ENCODE results near the gene IGFBP6.
"Not testable (repeated sequence)": the region's sequence is repeated elsewhere in the genome, so short reads cannot be mapped to it uniquely, and the experiment has no call there.

IGFBP6 gene

GRCh38 chr12:53098354-53098981 is 1.0 kb downstream of the IGFBP6 start:
- peak; percentile 23 for DNase-seq

- DNase-seq: peak; percentile 85
Measured at GRCh38 chr12:53099071-53099882, 1.8 kb downstream of the IGFBP6 start.

GRCh38 chr12:53100466-53101151 is 3.1 kb downstream of the IGFBP6 start:
- no peak for DNase-seq

- DNase-seq: no peak
Measured at GRCh38 chr12:53101266-53101665, 3.8 kb downstream of the IGFBP6 start.

DNA sequence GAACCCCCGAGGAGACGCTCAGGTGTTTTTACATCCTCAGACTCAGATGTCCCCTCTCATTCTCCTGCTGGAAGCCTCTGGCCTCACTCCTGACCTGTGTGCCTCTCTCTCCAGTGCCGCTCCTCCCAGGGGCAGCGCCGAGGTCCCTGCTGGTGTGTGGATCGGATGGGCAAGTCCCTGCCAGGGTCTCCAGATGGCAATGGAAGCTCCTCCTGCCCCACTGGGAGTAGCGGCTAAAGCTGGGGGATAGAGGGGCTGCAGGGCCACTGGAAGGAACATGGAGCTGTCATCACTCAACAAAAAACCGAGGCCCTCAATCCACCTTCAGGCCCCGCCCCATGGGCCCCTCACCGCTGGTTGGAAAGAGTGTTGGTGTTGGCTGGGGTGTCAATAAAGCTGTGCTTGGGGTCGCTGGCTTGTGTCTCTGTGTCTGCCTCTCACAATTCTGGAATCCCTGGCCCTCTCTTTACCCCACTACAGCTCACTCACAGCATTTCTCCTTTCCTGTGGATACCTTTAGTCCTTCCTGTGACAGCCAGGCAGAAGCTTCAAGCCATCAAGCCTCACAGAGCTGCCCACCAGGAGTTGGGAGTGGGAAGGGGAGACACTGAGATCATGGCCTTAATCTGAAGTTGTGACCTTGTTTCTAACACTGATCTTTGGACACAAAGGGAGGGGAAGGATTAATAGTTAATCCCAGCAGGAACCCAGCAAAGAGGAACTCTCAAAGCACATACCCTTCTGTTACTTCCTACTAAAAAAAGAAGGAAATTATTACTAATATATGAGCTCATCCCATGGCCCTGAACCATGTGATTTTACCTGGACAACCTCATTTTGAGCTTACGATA is 4.7 kb downstream of the IGFBP6 start:
- DNase-seq: no peak

- DNase-seq: peak; percentile 34
Measured at GRCh38 chr12:53102883-53103807, 5.7 kb downstream of the IGFBP6 start, which contains the start of gene SOAT2. Gene SOAT2, plus strand, starts transcription at chr12:53103486. Its CDS starts 92 bp downstream, at chr12:53103578.

- DNase-seq: no peak
Measured at GRCh38 chr12:53103860-53104305, 6.4 kb downstream of the IGFBP6 start.

- no peak for DNase-seq
Measured at GRCh38 chr12:53105256-53105655, 7.8 kb downstream of the IGFBP6 start.

DNA sequence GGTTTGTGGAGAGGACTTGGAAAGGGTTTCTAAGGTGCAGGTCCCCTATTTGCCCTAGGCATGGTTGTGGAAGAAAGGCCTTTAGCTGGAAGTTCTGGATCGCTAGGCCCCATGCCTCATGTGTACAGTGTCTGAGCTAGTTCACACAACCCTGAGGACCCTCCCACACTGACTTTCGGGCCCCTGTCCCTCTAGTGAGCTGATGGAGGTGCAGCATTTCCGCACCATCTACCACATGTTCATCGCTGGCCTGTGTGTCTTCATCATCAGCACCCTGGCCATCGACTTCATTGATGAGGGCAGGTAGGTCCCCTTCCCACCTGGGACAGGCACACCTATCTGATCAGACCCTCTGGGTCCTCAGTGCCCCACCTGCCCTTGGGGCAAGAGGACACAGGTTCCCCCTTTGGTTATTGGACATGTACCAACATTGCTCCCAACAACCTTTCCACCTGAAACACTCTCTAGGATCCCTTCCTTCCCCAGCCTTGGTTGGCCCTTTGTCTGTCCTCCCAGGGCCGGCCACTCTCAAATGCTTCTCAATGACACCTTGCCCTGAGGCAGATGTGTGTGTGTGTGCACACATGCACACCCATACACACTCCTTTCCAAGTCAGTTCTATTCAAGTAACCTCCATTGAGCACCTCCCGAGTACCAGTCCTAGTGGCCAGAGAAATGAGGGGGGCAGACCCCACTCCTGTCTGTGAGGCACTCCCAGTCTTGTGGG is 8.4 kb downstream of the IGFBP6 start:
- DNase-seq: no peak

- no peak for DNase-seq
Measured at GRCh38 chr12:53107122-53107521, 9.7 kb downstream of the IGFBP6 start.

DNA sequence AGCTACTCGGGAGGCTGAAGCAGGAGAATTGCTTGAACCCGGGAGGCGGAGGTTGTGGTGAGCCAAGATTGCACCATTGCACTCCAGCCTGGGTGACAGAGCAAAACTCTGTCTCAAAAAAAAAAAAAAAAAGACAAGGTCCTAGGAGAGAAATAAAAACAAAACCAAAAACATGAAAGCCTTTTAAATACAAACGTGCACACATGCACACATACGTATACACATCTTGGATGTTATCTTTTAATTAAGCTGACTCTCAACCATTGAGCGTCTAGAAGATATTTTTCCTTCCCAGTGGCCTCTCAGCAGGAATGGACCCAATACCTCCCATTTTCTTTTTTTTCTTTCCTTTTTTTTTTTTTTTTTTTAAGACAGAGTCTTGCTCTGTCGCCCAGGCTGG is 15.0 kb downstream of the IGFBP6 start:
- not testable (repeated sequence) for DNase-seq

GRCh38 chr12:53113136-53113705 is 15.8 kb downstream of the IGFBP6 start:
- DNase-seq: no peak

GRCh38 chr12:53113951-53114350 is 16.5 kb downstream of the IGFBP6 start:
- no peak for DNase-seq

- no peak for DNase-seq
Measured at GRCh38 chr12:53115112-53115890, 17.8 kb downstream of the IGFBP6 start.

DNA sequence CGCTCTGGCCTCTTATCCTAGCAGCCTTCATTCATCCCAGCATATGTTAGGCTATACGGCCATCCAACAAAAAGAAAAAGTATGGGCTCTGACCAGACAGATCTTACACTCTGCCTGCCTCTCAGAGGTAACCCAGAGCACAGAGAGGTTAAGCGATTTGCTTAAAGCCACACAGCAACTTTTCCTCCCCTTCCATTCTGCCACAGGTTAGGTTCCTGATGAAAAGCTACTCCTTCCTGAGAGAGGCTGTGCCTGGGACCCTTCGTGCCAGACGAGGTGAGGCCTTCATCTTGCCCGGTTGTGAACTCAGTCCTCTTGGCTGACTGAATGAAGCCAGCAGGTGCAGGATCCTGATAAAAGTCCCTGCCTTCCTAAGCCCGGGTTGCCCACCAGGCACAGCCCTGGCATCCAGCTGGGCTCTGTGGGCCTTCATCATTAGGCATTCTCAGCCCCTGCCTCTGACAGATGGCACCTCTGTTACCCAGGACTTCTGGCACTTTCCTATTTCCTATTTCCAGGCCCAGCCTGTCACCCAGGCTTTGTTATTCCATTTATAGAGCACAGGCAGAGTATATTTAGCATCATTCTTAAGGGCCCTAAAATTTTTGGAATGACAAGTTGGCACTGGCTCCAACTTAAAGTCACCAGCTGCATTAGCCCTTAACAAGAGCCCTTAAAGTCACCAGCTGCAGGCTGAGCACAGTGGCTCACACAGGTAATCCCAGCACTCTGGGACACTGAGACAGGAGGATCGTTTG is 18.6 kb downstream of the IGFBP6 start:
- no peak for DNase-seq

GRCh38 chr12:53118751-53119300 is 21.4 kb downstream of the IGFBP6 start:
- no peak for DNase-seq

- DNase-seq: no peak
Measured at GRCh38 chr12:53120685-53121525, 23.4 kb downstream of the IGFBP6 start.

Measured in stimulated activated naive CD4-positive, alpha-beta T cell treated with Interleukin-2 at 50 U/mL for 16 hours (primary cell).